Breast epithelium (tissue), 4 donors: Measurements from ENCODE around the gene THRA. TPM values are rescaled to one million over a fixed set of nuclear protein-coding genes. Genes with fewer than 3 reads are reported as not detected.
"Not testable (repeated sequence)": the region's sequence is repeated elsewhere in the genome, so short reads cannot be mapped to it uniquely, and the experiment has no call there.

Source experiments
- DNase-seq, 2 donors: peaks; one replicate each; pipeline ENCODE4 v3.0.0-alpha.2; 2019; ENCODE audit warnings: low spot score in 2 of 2
- H3K27ac ChIP-seq, 2 donors: fragments of 200-600 bp; sonication (generic) in 1 of 2; one replicate each; pipeline ENCODE4 v1.5.1; 2016 to 2019; ENCODE audit warnings: mild to moderate bottlenecking in 1 of 2
- H3K27me3 ChIP-seq, 2 donors: fragments of 200-600 bp; sonication (generic) in 1 of 2; one replicate each; pipeline versions ENCODE4 v1.5.1 to v1.6.0; 2017 to 2019; ENCODE audit warnings: control low read depth in 1 of 2, mild to moderate bottlenecking in 1 of 2
- H3K36me3 ChIP-seq: fragments of 200-600 bp; one replicate; pipeline ENCODE4 v1.5.1; 2019
- H3K4me1 ChIP-seq, 2 donors: fragments of 200-600 bp; sonication (generic); one replicate each; pipeline ENCODE4 v1.5.1; 2016 to 2019; ENCODE audit warnings: control low read depth in 1 of 2
- H3K4me3 ChIP-seq, 3 donors: fragments of 200-600 bp; sonication (generic); 1 replicate in 2 of 3; 2 replicates in 1 of 3; pipeline ENCODE4 v1.5.1; 2016 to 2019; ENCODE audit warnings: mild to moderate bottlenecking in 3 of 3, moderate library complexity in 2 of 3
- H3K9me3 ChIP-seq, 2 donors: fragments of 200-600 bp; sonication (generic) in 1 of 2; one replicate each; pipeline ENCODE4 v1.5.1; 2016 to 2019; ENCODE audit warnings: control low read depth in 1 of 2
- POLR2A ChIP-seq: fragments of 450-650 bp; IDR thresholded peaks from one replicate; pipeline ENCODE4 v1.6.1; 2016; ENCODE audit warnings: antibody characterized with exemption, mild to moderate bottlenecking, moderate library complexity
- POLR2AphosphoS5 ChIP-seq, 3 donors: sonication (generic); formaldehyde crosslinking; IDR thresholded peaks; one replicate each; pipeline ENCODE4 v1.6.1; 2017; ENCODE audit warnings: antibody characterized with exemption in 3 of 3
- intact Hi-C: fragments of 100-400 bp; cut with DNase I; formaldehyde crosslinking; loops from one replicate; pipeline ENCODE4 v1.15.1; 2023; ENCODE audit warnings: low total_unique reads
- total RNA-seq, 3 donors: library from RNA; depleted of rRNA; stranded (reverse); fragments of >200 nt; gene quantifications; one replicate each; pipeline ENCODE4 v1.1.0, GENCODE V29; 2016
- TF ChIP-seq, protein P1 (sequence below), 3 donors: fragments of 450-650 bp; IDR thresholded peaks; one replicate each; pipeline ENCODE4 v1.5.1; 2016 to 2017; ENCODE audit warnings: antibody characterized with exemption in 3 of 3, mild to moderate bottlenecking in 3 of 3, moderate library complexity in 3 of 3

Gene THRA
- total RNA-seq, 3 donors from 2014 or later = 41.6 to 61.0 (median 48.1) TPM

DNA sequence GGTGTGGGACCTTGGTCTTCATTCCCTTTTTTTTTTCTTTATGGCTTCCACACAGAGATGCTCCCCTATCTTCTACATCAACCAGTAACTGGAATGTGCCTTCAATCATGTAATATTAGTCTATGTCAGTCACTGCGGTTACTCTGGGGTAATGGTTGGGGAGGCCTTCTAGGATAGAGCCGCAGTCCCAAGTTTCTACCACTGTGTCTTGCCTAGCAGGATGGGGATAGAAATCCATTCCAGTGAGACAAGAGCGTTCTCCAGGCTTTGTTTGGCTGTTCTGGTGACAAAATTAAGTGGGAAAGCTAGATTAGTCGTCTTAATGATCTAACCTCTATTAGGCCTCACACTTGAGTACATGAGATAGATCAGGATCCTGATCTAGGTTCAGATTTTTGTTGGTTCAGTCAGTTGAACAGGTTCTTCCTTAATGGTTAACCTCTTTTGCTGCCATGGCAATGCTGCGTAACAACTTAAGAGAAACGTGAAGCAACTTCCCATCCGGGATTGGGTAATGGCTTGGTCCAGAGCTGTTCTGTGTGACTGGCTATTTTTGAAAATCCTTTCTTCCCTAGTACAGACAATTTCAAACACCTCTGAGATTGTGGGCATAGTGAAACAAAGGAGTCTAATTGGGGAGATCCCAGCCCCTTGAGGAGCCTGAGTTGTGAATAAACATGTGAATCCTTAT, 67.7 kb downstream of the THRA start:
- peak overlapping the region; percentile 5 to 37 for H3K27ac ChIP-seq
- H3K27me3 ChIP-seq = no peaks in the 10 kb centered on the region
- H3K9me3 ChIP-seq = no peaks in the 10 kb centered on the region
- no peak for DNase-seq
- no peaks in the 10 kb centered on the region for H3K36me3 ChIP-seq
- H3K4me3 ChIP-seq = no peak overlapping the region
- no peak for TF ChIP-seq POLR2A
- no peak for TF ChIP-seq POLR2AphosphoS5 (IDR thresholded peaks at IDR 0.05)
- TF ChIP-seq, protein P1, sequence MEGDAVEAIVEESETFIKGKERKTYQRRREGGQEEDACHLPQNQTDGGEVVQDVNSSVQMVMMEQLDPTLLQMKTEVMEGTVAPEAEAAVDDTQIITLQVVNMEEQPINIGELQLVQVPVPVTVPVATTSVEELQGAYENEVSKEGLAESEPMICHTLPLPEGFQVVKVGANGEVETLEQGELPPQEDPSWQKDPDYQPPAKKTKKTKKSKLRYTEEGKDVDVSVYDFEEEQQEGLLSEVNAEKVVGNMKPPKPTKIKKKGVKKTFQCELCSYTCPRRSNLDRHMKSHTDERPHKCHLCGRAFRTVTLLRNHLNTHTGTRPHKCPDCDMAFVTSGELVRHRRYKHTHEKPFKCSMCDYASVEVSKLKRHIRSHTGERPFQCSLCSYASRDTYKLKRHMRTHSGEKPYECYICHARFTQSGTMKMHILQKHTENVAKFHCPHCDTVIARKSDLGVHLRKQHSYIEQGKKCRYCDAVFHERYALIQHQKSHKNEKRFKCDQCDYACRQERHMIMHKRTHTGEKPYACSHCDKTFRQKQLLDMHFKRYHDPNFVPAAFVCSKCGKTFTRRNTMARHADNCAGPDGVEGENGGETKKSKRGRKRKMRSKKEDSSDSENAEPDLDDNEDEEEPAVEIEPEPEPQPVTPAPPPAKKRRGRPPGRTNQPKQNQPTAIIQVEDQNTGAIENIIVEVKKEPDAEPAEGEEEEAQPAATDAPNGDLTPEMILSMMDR (IDR thresholded peaks at IDR 0.05) = no peak
- H3K4me1 ChIP-seq = no peaks in the 10 kb centered on the region
- intact Hi-C loops = no loop called here

DNA sequence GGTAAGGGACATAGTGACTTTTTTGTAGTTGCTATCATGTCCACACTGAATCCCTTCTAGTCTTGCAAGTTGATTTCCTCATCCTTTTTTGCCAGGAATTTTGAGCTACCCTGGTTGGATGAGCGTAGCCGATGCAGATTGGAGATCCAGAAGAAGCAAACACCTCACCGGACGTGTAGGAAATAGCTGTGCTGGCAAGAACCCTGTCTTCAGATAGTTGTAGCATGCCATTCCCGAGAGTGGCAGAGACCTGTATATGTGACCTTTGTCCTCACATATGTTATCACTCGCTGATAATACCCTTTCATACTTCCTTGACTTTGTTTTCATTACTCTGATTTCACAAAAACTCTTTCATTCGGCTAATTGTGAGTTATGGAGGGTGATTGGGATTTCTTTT, 71.4 kb downstream of the THRA start:
- Histone ChIP-seq H3K36me3 (no peaks in the 10 kb centered on the region), H3K27ac (peak overlapping the region in 1 of 2 donors; percentile 14), H3K9me3 (no peaks in the 10 kb centered on the region), H3K4me3 (no peak overlapping the region), H3K27me3 (no peaks in the 10 kb centered on the region), H3K4me1 (no peaks in the 10 kb centered on the region)
- TF ChIP-seq POLR2AphosphoS5 (IDR thresholded peaks at IDR 0.05) = no peak
- TF ChIP-seq, protein P1 (IDR thresholded peaks at IDR 0.05) = no peak
- TF ChIP-seq POLR2A = no peak
- no peak for DNase-seq
- intact Hi-C loops = no loop called here

DNA sequence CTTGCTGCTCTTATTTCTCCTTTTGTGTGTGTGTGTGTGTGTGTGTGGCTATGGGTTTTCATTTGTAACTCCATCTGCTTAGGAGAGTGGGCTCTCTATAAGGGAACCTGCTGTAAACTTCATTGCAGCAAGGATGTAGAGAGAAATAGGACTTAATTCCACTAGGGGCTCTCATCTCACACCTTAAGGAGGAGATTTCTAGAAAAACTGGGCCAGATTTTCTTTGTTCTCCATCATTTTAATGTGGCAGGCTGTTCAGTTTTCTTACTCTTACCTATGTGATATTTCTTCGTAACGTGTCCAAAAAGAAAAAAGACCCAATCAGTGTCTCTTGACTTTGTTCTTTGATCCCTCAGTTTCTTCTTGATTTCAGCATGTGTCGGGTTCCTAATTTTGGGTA, 73.1 kb downstream of the THRA start:
- TF ChIP-seq POLR2AphosphoS5 (IDR thresholded peaks at IDR 0.05) (no peak), POLR2A (no peak)
- TF ChIP-seq, protein P1 (IDR thresholded peaks at IDR 0.05) = no peak
- H3K27ac ChIP-seq = peak overlapping the region in 1 of 2 donors; percentile 44

DNA sequence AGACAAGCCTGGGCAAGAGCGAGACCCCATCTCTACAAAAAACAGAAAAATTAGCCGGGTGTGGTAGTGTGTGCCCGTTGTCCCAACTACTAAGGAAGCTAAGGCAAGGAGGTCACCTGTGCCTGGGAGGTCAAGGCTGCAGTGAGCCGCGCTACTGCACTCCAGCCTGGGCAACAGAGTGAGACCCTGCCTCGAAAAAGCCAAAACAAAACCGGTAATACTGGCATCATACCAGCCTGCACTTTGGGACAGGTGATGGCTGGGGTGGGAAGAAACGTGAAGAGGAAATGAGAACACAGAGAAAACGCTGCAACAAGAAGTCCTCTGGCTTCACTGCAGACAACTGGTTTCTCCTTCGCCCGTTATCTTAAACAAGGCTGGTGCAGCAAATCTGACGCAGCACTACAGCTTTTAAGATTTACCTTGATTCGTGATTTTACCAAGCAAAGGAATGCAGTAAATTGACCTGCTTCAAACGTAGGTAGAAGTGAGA, 76.8 kb downstream of the THRA start:
- H3K27me3 ChIP-seq = no peaks in the 10 kb centered on the region
- peaks cover 3% of the 10 kb centered on the region for H3K36me3 ChIP-seq
- H3K4me1 ChIP-seq = peaks cover 0 to 5% of the 10 kb centered on the region in 2 donors
- no peaks in the 10 kb centered on the region for H3K9me3 ChIP-seq
- H3K27ac ChIP-seq = peak overlapping the region; percentile 98 to 99
- peak in 1 of 2 donors; percentile 30 for DNase-seq
- peak overlapping the region; percentile 75 to 98 (median 84) for H3K4me3 ChIP-seq
- intact Hi-C loops = no loop called here
- TF ChIP-seq, protein P1 (IDR thresholded peaks at IDR 0.05) = no peak
- TF ChIP-seq POLR2A (no peak), POLR2AphosphoS5 (IDR thresholded peaks at IDR 0.05) (no peak)

More for the DNA sequence above, 73.1 kb downstream of the THRA start:
- DNase-seq = no peak
- Histone ChIP-seq H3K4me3 (no peak overlapping the region), H3K36me3 (no peaks in the 10 kb centered on the region), H3K27me3 (no peaks in the 10 kb centered on the region), H3K4me1 (no peaks in the 10 kb centered on the region), H3K9me3 (no peaks in the 10 kb centered on the region)
- intact Hi-C loops = no loop called here

DNA sequence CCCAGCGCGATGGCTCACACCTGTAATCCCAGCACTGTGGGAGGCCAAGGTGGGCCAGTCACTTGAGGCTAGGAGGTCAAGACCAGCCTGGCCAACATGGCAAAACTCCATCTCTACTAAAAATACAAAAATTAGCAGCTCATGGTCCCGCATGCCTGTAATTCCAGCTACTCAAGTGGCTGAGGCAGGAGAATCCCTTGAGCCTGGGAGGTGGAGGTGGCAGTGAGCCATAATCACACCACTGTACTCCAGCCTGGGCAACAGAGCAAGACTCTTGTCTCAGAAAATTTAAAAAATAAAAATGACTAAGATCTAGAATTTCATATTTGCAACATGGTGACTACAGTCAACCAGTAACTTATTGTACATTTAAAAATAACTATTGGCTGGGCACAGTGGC, 80.4 kb downstream of the THRA start:
- H3K27me3 ChIP-seq, H3K9me3 ChIP-seq, H3K36me3 ChIP-seq, H3K4me1 ChIP-seq, H3K4me3 ChIP-seq, intact Hi-C loops, H3K27ac ChIP-seq, DNase-seq: not testable (repeated sequence)

Other genes with a start within 250 kb of the THRA start
- 1 to 10 TPM; 1.8 to 4.8 (median 2.3) TPM for gene IKZF3, start 198.7 kb upstream of the THRA start, total RNA-seq
- gene ZPBP2, start 194.8 kb upstream of the THRA start, total RNA-seq = not detected
- 10 to 100 TPM in 2 of 3 donors, 1 to 10 TPM in 1; 9.1 to 19.0 (median 15.8) TPM for gene GSDMB, start 144.3 kb upstream of the THRA start, total RNA-seq
- gene ORMDL3, start 135.4 kb upstream of the THRA start, total RNA-seq = 100 to 1,000 TPM in 2 of 3 donors, 10 to 100 TPM in 1; 90.5 to 158 (median 104) TPM
- 1 to 10 TPM in 1 of 3 donors, not detected in 2; 1.2 TPM for gene LRRC3C, start 135.2 kb upstream of the THRA start, total RNA-seq
- 1 to 10 TPM in 1 of 3 donors, under 1 TPM in 1, not detected in 1; 0.44 to 3.4 TPM for gene GSDMA, start 100.0 kb upstream of the THRA start, total RNA-seq
- 10 to 100 TPM; 79.4 to 83.0 (median 81.0) TPM for gene PSMD3, start 82.2 kb upstream of the THRA start, total RNA-seq
- 10 to 100 TPM in 1 of 3 donors, under 1 TPM in 1, not detected in 1; 0.32 to 13.0 TPM for gene CSF3, start 47.5 kb upstream of the THRA start, total RNA-seq
- 10 to 100 TPM; 50.7 to 74.7 (median 59.7) TPM for gene MED24, start 8.6 kb upstream of the THRA start, total RNA-seq
- 10 to 100 TPM in 1 of 3 donors, 1 to 10 TPM in 2; 8.8 to 10.5 (median 9.2) TPM for gene NR1D1, start 37.6 kb downstream of the THRA start, total RNA-seq
- 10 to 100 TPM; 49.3 to 79.3 (median 78.2) TPM for gene MSL1, start 59.0 kb downstream of the THRA start, total RNA-seq
- 10 to 100 TPM; 57.4 to 67.0 (median 65.1) TPM for gene CASC3, start 77.6 kb downstream of the THRA start, total RNA-seq
- 10 to 100 TPM in 1 of 3 donors, 1 to 10 TPM in 2; 3.2 to 10.8 (median 5.0) TPM for gene RAPGEFL1, start 114.5 kb downstream of the THRA start, total RNA-seq
- 10 to 100 TPM in 2 of 3 donors, 1 to 10 TPM in 1; 8.2 to 12.9 (median 10.8) TPM for gene WIPF2, start 156.3 kb downstream of the THRA start, total RNA-seq
- under 1 TPM; 0.29 to 0.98 (median 0.80) TPM for gene CDC6, start 224.9 kb downstream of the THRA start, total RNA-seq
- 10 to 100 TPM; 14.2 to 31.2 (median 25.2) TPM for gene RARA, start 246.2 kb downstream of the THRA start, total RNA-seq